HG03139 (cell line): ENCODE data around the gene BLTP3A.
"Not testable (repeated sequence)": the region's sequence is repeated elsewhere in the genome, so short reads cannot be mapped to it uniquely, and the experiment has no call there.

Source experiments
- ATAC-seq: cut with Tn5 transposase; IDR thresholded peaks from one replicate; pipeline ENCODE4 v1.9.1; 2021; ENCODE audit not compliant: unreplicated experiment

The BLTP3A gene

GRCh38 chr6:34791701-34792604 is at the start of gene BLTP3A:
TSS of gene BLTP3A (plus strand) at chr6:34792083. CDS start at chr6:34792251, 168 bp downstream.
- peak; percentile 71 for ATAC-seq

GRCh38 chr6:34742094-34742493 is 49.8 kb upstream of the BLTP3A start:
- no peak for ATAC-seq

GRCh38 chr6:34743625-34744293 is 48.1 kb upstream of the BLTP3A start:
- no peak for ATAC-seq

- ATAC-seq, result not testable (repeated sequence)
Measured at GRCh38 chr6:34744294-34744647, 47.6 kb upstream of the BLTP3A start.

GRCh38 chr6:34745277-34746103 is 46.4 kb upstream of the BLTP3A start:
- no peak for ATAC-seq

GRCh38 chr6:34746104-34746846 is 45.6 kb upstream of the BLTP3A start:
- no peak for ATAC-seq

- ATAC-seq, result no peak
Measured at GRCh38 chr6:34748757-34749156, 43.1 kb upstream of the BLTP3A start.

- not testable (repeated sequence) for ATAC-seq
Measured at GRCh38 chr6:34756513-34756856, 35.4 kb upstream of the BLTP3A start.

- no peak for ATAC-seq
Measured at GRCh38 chr6:34757687-34758274, 34.1 kb upstream of the BLTP3A start.

GRCh38 chr6:34760108-34760507 is 31.8 kb upstream of the BLTP3A start:
- ATAC-seq, result no peak

- ATAC-seq, result not testable (repeated sequence)
Measured at GRCh38 chr6:34761681-34762080, 30.2 kb upstream of the BLTP3A start.

GRCh38 chr6:34768148-34768547 is 23.7 kb upstream of the BLTP3A start:
- ATAC-seq, result no peak

- ATAC-seq, result no peak
Measured at GRCh38 chr6:34771727-34772126, 20.2 kb upstream of the BLTP3A start.

GRCh38 chr6:34772940-34773339 is 18.9 kb upstream of the BLTP3A start:
- ATAC-seq, result no peak

- no peak for ATAC-seq
Measured at GRCh38 chr6:34773916-34774315, 18.0 kb upstream of the BLTP3A start.

- no peak for ATAC-seq
Measured at GRCh38 chr6:34774967-34775366, 16.9 kb upstream of the BLTP3A start.

GRCh38 chr6:34785375-34785774 is 6.5 kb upstream of the BLTP3A start:
- not testable (repeated sequence) for ATAC-seq

- not testable (repeated sequence) for ATAC-seq
Measured at GRCh38 chr6:34787152-34787551, 4.7 kb upstream of the BLTP3A start.

GRCh38 chr6:34788111-34788510 is 3.8 kb upstream of the BLTP3A start:
- ATAC-seq, result no peak

GRCh38 chr6:34791164-34791700 is 651 bp upstream of the BLTP3A start:
- ATAC-seq, result peak; percentile 28
